SK-N-SH (cell line): Measurements from ENCODE around the gene ORMDL1. TPM values are rescaled to one million over a fixed set of nuclear protein-coding genes. Genes with fewer than 3 reads are reported as not detected.

Source experiments
- CTCF ChIA-PET: fragments of 300-600, 350-600 bp; formaldehyde crosslinking; extraction: SDS; loops from one replicate; lab custom pipeline; 2021; lab: Yijun Ruan, JAX
- POLR2A ChIA-PET: fragments of 350-600 bp; sonication (Branson Sonifier 250); formaldehyde crosslinking; extraction: SDS; loops from one replicate; lab custom pipeline; 2020; ENCODE audit warnings: antibody characterized with exemption, inconsistent platforms; lab: Yijun Ruan, JAX
- DNase-seq: peaks from one replicate; pipeline ENCODE4 v3.0.0; 2012
- H2AFZ ChIP-seq: fragments of 200-600 bp; sonication (generic); 2 replicates; pipeline ENCODE4 v1.8.1; 2016; ENCODE audit warnings: antibody characterized with exemption, mild to moderate bottlenecking, low read depth
- H3F3A ChIP-seq: fragments of 200-600 bp; sonication (generic); replicated peaks from 2 replicates; pipeline ENCODE3; 2016; ENCODE audit warnings: antibody characterized with exemption, mild to moderate bottlenecking; ENCODE audit not compliant: insufficient read depth
- H3K27ac ChIP-seq, 2 experiments: fragments of 200-500 bp in 1 of 2; fragments of 200-600 bp in 1 of 2; sonication (Bioruptor generic) in 1 of 2; sonication (generic), shearing (Covaris generic) in 1 of 2; 2 replicates each; pipeline versions ENCODE4 v1.5.1 to v1.6.1; 2014 to 2016; ENCODE audit warnings: low read depth in 2 of 2, inconsistent platforms in 1 of 2, low read length in 1 of 2, mild to moderate bottlenecking in 1 of 2, mixed read lengths in 1 of 2
- H3K27me3 ChIP-seq: fragments of 200-600 bp; sonication (generic), shearing (Covaris generic); 2 replicates; pipeline ENCODE4 v1.6.1; 2016; ENCODE audit warnings: mixed run types; ENCODE audit not compliant: insufficient read depth
- H3K36me3 ChIP-seq, 2 experiments: fragments of 200-500 bp in 1 of 2; fragments of 200-600 bp in 1 of 2; sonication (Bioruptor generic) in 1 of 2; sonication (generic) in 1 of 2; replicated peaks in 1 of 2; 2 replicates each; pipeline versions ENCODE3 to v1.5.1; 2014 to 2016; ENCODE audit warnings: low read length in 1 of 2, mild to moderate bottlenecking in 1 of 2; ENCODE audit not compliant: insufficient read depth in 2 of 2, control insufficient read depth in 1 of 2
- H3K4me1 ChIP-seq, 2 experiments: fragments of 200-500 bp in 1 of 2; fragments of 200-600 bp in 1 of 2; sonication (Bioruptor generic) in 1 of 2; sonication (generic), shearing (Covaris generic) in 1 of 2; 2 replicates each; pipeline versions ENCODE4 v1.5.1 to v1.6.1; 2014 to 2016; ENCODE audit warnings: low read depth in 1 of 2, low read length in 1 of 2, mixed run types in 1 of 2; ENCODE audit not compliant: insufficient read depth in 2 of 2, control insufficient read depth in 1 of 2
- H3K4me2 ChIP-seq: fragments of 200-600 bp; sonication (generic), shearing (Covaris generic); 2 replicates; pipeline ENCODE4 v1.6.1; 2017; ENCODE audit warnings: mixed run types
- H3K4me3 ChIP-seq, 2 experiments: fragments of 200-500 bp in 1 of 2; fragments of 200-600 bp in 1 of 2; sonication (Bioruptor generic) in 1 of 2; sonication (generic), shearing (Covaris generic) in 1 of 2; 2 replicates each; pipeline versions ENCODE4 v1.5.1 to v1.8.1; 2014 to 2016; ENCODE audit warnings: low read depth in 2 of 2, inconsistent platforms in 1 of 2, low read length in 1 of 2, mild to moderate bottlenecking in 1 of 2, mixed read lengths in 1 of 2, moderate library complexity in 1 of 2
- H3K79me2 ChIP-seq: fragments of 200-600 bp; sonication (generic); 2 replicates; pipeline ENCODE4 v1.8.1; 2017; ENCODE audit warnings: mild to moderate bottlenecking; ENCODE audit not compliant: insufficient read depth
- H3K9ac ChIP-seq: fragments of 200-600 bp; sonication (generic); 2 replicates; pipeline ENCODE4 v1.6.1; 2017; ENCODE audit warnings: mixed run types
- H3K9me2 ChIP-seq: fragments of 200-600 bp; sonication (generic); 2 replicates; pipeline ENCODE4 v1.6.1; 2017; ENCODE audit warnings: mixed run types
- H3K9me3 ChIP-seq: fragments of 200-600 bp; sonication (generic); 2 replicates; pipeline ENCODE4 v1.6.1; 2017; ENCODE audit warnings: mixed run types, mild to moderate bottlenecking, moderate library complexity
- H4K20me1 ChIP-seq: fragments of 200-600 bp; sonication (generic); 2 replicates; pipeline ENCODE4 v1.6.1; 2017; ENCODE audit warnings: mild to moderate bottlenecking, mixed run types; ENCODE audit not compliant: insufficient read depth
- CTCF ChIP-seq: fragments of 200-600 bp; sonication (generic); IDR thresholded peaks from 2 replicates; pipeline ENCODE4 v1.6.1; 2017; ENCODE audit warnings: antibody characterized with exemption, mild to moderate bottlenecking, moderate library complexity
- EZH2phosphoT487 ChIP-seq: fragments of 200-600 bp; sonication (generic); IDR thresholded peaks from 2 replicates; pipeline ENCODE4 v1.6.1; 2017; ENCODE audit warnings: low read depth, mixed run types, mild to moderate bottlenecking, antibody characterized with exemption, moderate library complexity, borderline replicate concordance
- FOXJ3 ChIP-seq: sonication (generic); formaldehyde crosslinking; IDR thresholded peaks from 2 replicates; pipeline ENCODE4 v1.5.1; 2020; ENCODE audit warnings: mild to moderate bottlenecking, missing genetic modification reagents
- FOXM1 ChIP-seq: IDR thresholded peaks from 2 replicates; pipeline ENCODE4 v1.4.0; 2012; ENCODE audit warnings: low read depth, mild to moderate bottlenecking
- GABPA ChIP-seq: IDR thresholded peaks from 2 replicates; pipeline ENCODE4 v1.4.0; 2012; ENCODE audit warnings: low read depth, mild to moderate bottlenecking
- GATA2 ChIP-seq: sonication (generic); formaldehyde crosslinking; IDR thresholded peaks from 2 replicates; pipeline ENCODE4 v1.5.0; 2020; ENCODE audit warnings: mild to moderate bottlenecking, missing genetic modification reagents
- IRF3 ChIP-seq: fragments of 150-350 bp; IDR thresholded peaks from 2 replicates; pipeline ENCODE4 v1.6.1; 2016; ENCODE audit warnings: mild to moderate bottlenecking, low read depth, low read length
- MAX ChIP-seq: IDR thresholded peaks from 2 replicates; pipeline ENCODE4 v1.4.0; 2012; ENCODE audit warnings: low read depth
- MEF2A ChIP-seq: IDR thresholded peaks from 2 replicates; pipeline ENCODE4 v1.4.0; 2012; ENCODE audit warnings: low read depth, borderline replicate concordance
- MXI1 ChIP-seq: IDR thresholded peaks from 2 replicates; pipeline ENCODE4 v1.6.1; 2012; ENCODE audit warnings: mild to moderate bottlenecking, low read depth, low read length, improper control_type of control experiment
- NFIC ChIP-seq: IDR thresholded peaks from 2 replicates; pipeline ENCODE4 v1.4.0; 2012; ENCODE audit warnings: borderline replicate concordance
- PBX3 ChIP-seq: IDR thresholded peaks from 2 replicates; pipeline ENCODE4; 2012
- POLR2AphosphoS5 ChIP-seq: IDR thresholded peaks from 2 replicates; pipeline ENCODE4 v1.6.1; 2012; ENCODE audit warnings: low read depth, low read length
- RCOR1 ChIP-seq: fragments of 150-350 bp; IDR thresholded peaks from 2 replicates; pipeline ENCODE4 v1.6.1; 2017; ENCODE audit warnings: antibody characterized with exemption, low read length
- RXRA ChIP-seq: IDR thresholded peaks from 2 replicates; pipeline ENCODE4 v1.4.0; 2012; ENCODE audit warnings: low read depth, mild to moderate bottlenecking, borderline replicate concordance
- SIN3A ChIP-seq: IDR thresholded peaks from 2 replicates; pipeline ENCODE4 v1.6.1; 2012; ENCODE audit warnings: low read depth, mild to moderate bottlenecking, low read length, moderate library complexity, borderline replicate concordance
- USF2 ChIP-seq: fragments of 150-350 bp; IDR thresholded peaks from 2 replicates; pipeline ENCODE4 v1.6.1; 2017; ENCODE audit warnings: antibody characterized with exemption, low read length, low read depth, borderline replicate concordance
- YY1 ChIP-seq: IDR thresholded peaks from 2 replicates; pipeline ENCODE4 v1.4.0; 2012; ENCODE audit warnings: low read depth, mild to moderate bottlenecking
- WGBS: methylation state at CpG from one replicate; pipeline ENCODE4 v1.1.6; 2017; ENCODE audit warnings: low lambda C conversion rate; 5-methylcytosine and 5-hydroxymethylcytosine counted together
- polyA plus RNA-seq, 3 experiments: library from polyadenylated mRNA; depleted of rRNA; stranded (reverse); fragments of >200 nt; gene quantifications; 2 replicates each; pipeline ENCODE4 v1.2.3, GENCODE V29; 2012
- TF ChIP-seq, protein P1 (sequence below): IDR thresholded peaks from 2 replicates; pipeline ENCODE4 v1.4.0; 2012; ENCODE audit warnings: low read depth, borderline replicate concordance
- TF ChIP-seq, protein P2 (sequence below): IDR thresholded peaks from 2 replicates; pipeline ENCODE4 v1.4.0; 2012; ENCODE audit warnings: low read depth, borderline replicate concordance

The ORMDL1 gene
- polyA plus RNA-seq, 1 of the 3 experiments (the other 2 are of a cell fraction), result 99.2 TPM

DNA sequence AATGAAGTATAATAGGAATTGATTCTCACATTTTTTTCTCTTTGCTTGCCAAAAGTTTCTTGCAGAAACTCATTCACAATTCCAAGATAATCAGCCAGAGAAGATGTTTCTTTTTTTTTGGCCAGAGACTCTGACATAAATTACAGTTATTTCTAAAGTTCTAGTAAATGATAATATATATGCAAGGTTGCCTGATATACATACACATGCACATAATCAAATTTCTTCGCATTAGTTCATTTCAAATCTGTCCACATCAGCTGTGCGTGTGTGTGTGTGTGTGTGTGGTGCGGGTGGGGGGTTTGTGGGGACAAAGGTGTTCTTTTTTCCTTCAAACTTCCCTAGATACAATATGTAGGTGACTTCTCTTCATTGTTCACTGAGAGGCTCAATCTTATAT lies 54.7 kb downstream of the ORMDL1 start:
- H3K4me3 ChIP-seq, result no peak overlapping the region
- no peaks in the 10 kb centered on the region for H3K27me3 ChIP-seq
- no peaks in the 10 kb centered on the region for H3K9me2 ChIP-seq
- peaks cover 3% of the 10 kb centered on the region for H3F3A ChIP-seq
- no peaks in the 10 kb centered on the region for H3K79me2 ChIP-seq
- CTCF ChIA-PET, result interaction anchor here (0.7 kb wide), 1 partner anchor 23 kb away, joined by 3 read pairs; no protein-coding TSS in a partner anchor
- DNase-seq, result no peak
- H3K4me2 ChIP-seq, result no peak overlapping the region
- no peaks in the 10 kb centered on the region for H3K9me3 ChIP-seq
- WGBS, result 73% methylated on average over 3 of the region's 3 CpGs
- H4K20me1 ChIP-seq, result no peaks in the 10 kb centered on the region
- no peak for TF ChIP-seq USF2
- TF ChIP-seq FOXJ3 (CRISPR knock-in tag), result no peak
- no peak for TF ChIP-seq CTCF
- TF ChIP-seq NFIC, result no peak
- TF ChIP-seq, all 33 proteins: peak for 0
- POLR2A ChIA-PET, result no interaction called here
- Histone ChIP-seq H3K4me1 (no peaks in the 10 kb centered on the region), H2AFZ (no peak overlapping the region), H3K9ac (no peak overlapping the region), H3K36me3 (peaks cover 0 to 6% of the 10 kb centered on the region in 2 experiments), H3K27ac (no peak overlapping the region)

GRCh38 chr2:189726849-189727248 lies 57.3 kb downstream of the ORMDL1 start:
- Histone ChIP-seq H3K4me1 (no peaks in the 10 kb centered on the region), H3K4me3 (no peak overlapping the region), H3K27me3 (no peaks in the 10 kb centered on the region), H3K4me2 (no peak overlapping the region), H3K9ac (no peak overlapping the region), H2AFZ (no peak overlapping the region), H3K9me2 (no peaks in the 10 kb centered on the region), H4K20me1 (no peaks in the 10 kb centered on the region), H3F3A (peaks cover 3% of the 10 kb centered on the region), H3K9me3 (no peaks in the 10 kb centered on the region), H3K27ac (no peak overlapping the region), H3K79me2 (no peaks in the 10 kb centered on the region), H3K36me3 (peaks cover 0 to 6% of the 10 kb centered on the region in 2 experiments)
- POLR2A ChIA-PET, result no interaction called here
- DNase-seq, result no peak
- CTCF ChIA-PET, result no interaction called here
- TF ChIP-seq IRF3, result no peak
- no peak for TF ChIP-seq EZH2phosphoT487
- TF ChIP-seq MXI1, result no peak
- TF ChIP-seq POLR2AphosphoS5, result no peak
- TF ChIP-seq PBX3, result no peak
- no peak for TF ChIP-seq FOXJ3 (CRISPR knock-in tag)
- TF ChIP-seq YY1, result no peak
- TF ChIP-seq FOXM1, result no peak
- TF ChIP-seq SIN3A, result no peak
- TF ChIP-seq RXRA, result no peak
- TF ChIP-seq GABPA, result no peak
- no peak for TF ChIP-seq MEF2A
- TF ChIP-seq, protein P1, sequence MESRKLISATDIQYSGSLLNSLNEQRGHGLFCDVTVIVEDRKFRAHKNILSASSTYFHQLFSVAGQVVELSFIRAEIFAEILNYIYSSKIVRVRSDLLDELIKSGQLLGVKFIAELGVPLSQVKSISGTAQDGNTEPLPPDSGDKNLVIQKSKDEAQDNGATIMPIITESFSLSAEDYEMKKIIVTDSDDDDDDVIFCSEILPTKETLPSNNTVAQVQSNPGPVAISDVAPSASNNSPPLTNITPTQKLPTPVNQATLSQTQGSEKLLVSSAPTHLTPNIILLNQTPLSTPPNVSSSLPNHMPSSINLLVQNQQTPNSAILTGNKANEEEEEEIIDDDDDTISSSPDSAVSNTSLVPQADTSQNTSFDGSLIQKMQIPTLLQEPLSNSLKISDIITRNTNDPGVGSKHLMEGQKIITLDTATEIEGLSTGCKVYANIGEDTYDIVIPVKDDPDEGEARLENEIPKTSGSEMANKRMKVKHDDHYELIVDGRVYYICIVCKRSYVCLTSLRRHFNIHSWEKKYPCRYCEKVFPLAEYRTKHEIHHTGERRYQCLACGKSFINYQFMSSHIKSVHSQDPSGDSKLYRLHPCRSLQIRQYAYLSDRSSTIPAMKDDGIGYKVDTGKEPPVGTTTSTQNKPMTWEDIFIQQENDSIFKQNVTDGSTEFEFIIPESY, result no peak
- TF ChIP-seq, protein P2, sequence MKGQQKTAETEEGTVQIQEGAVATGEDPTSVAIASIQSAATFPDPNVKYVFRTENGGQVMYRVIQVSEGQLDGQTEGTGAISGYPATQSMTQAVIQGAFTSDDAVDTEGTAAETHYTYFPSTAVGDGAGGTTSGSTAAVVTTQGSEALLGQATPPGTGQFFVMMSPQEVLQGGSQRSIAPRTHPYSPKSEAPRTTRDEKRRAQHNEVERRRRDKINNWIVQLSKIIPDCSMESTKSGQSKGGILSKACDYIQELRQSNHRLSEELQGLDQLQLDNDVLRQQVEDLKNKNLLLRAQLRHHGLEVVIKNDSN, result no peak
- no peak for TF ChIP-seq RCOR1
- TF ChIP-seq MAX, result no peak
- TF ChIP-seq GATA2, result no peak
